Osteocyte (in vitro differentiated cells): Measurements from ENCODE around the gene HORMAD1. TPM values are rescaled to one million over a fixed set of nuclear protein-coding genes. Genes with fewer than 3 reads are reported as not detected.
"Not testable (repeated sequence)": the region's sequence is repeated elsewhere in the genome, so short reads cannot be mapped to it uniquely, and the experiment has no call there.

Experiments used
- DNase-seq: peaks from one replicate; pipeline ENCODE4 v3.0.0; 2021; ENCODE audit warnings: mixed read lengths; ENCODE audit not compliant: unreplicated experiment; ENCODE audit errors: extremely low spot score
- H3K27ac Mint-ChIP-seq: one replicate; pipeline ENCODE4 v1.8.0; 2021; ENCODE audit warnings: mild to moderate bottlenecking, mixed read lengths; ENCODE audit not compliant: unreplicated experiment
- H3K27me3 Mint-ChIP-seq: one replicate; pipeline ENCODE4 v1.8.0; 2021; ENCODE audit warnings: mixed read lengths; ENCODE audit not compliant: unreplicated experiment
- H3K36me3 Mint-ChIP-seq: one replicate; pipeline ENCODE4 v1.8.0; 2021; ENCODE audit warnings: mixed read lengths; ENCODE audit not compliant: unreplicated experiment
- H3K4me1 Mint-ChIP-seq: one replicate; pipeline ENCODE4 v1.8.0; 2021; ENCODE audit warnings: mixed read lengths; ENCODE audit not compliant: unreplicated experiment
- H3K4me3 Mint-ChIP-seq: one replicate; pipeline ENCODE4 v1.8.0; 2021; ENCODE audit warnings: mild to moderate bottlenecking, moderate library complexity, mixed read lengths; ENCODE audit not compliant: unreplicated experiment
- H3K9me3 Mint-ChIP-seq: one replicate; pipeline ENCODE4 v1.8.0; 2021; ENCODE audit warnings: mixed read lengths; ENCODE audit not compliant: unreplicated experiment
- CTCF ChIP-seq: fragments of 200-600 bp; sonication (generic); IDR thresholded peaks from 2 replicates; pipeline ENCODE4 v1.5.0; 2021; ENCODE audit warnings: antibody characterized with exemption, mild to moderate bottlenecking, moderate library complexity
- total RNA-seq: library from RNA; stranded (reverse); gene quantifications from 2 replicates; pipeline ENCODE4 v1.2.1, GENCODE V29; 2021

HORMAD1 gene
- total RNA-seq, 1 donor from 2014 or later, result not detected

- H3K9me3 Mint-ChIP-seq, result peaks cover under 1% of the 10 kb centered on the region
- no peak overlapping the region for H3K27ac Mint-ChIP-seq
- no peak for DNase-seq
- H3K4me1 Mint-ChIP-seq, result no peaks in the 10 kb centered on the region
- H3K4me3 Mint-ChIP-seq, result no peak overlapping the region
- peaks cover 3% of the 10 kb centered on the region for H3K27me3 Mint-ChIP-seq
- no peaks in the 10 kb centered on the region for H3K36me3 Mint-ChIP-seq
- TF ChIP-seq CTCF, result no peak
Observed at GRCh38 chr1:150718225-150718891, 2.3 kb downstream of the HORMAD1 start.

GRCh38 chr1:150709031-150709430 lies 11.7 kb downstream of the HORMAD1 start:
- not testable (repeated sequence) for H3K27ac Mint-ChIP-seq, H3K4me3 Mint-ChIP-seq, H3K4me1 Mint-ChIP-seq, DNase-seq, H3K9me3 Mint-ChIP-seq, H3K36me3 Mint-ChIP-seq
- peaks cover 19% of the 10 kb centered on the region for H3K27me3 Mint-ChIP-seq

- Mint-ChIP-seq H3K9me3 (no peaks in the 10 kb centered on the region), H3K27ac (no peak overlapping the region), H3K4me1 (no peaks in the 10 kb centered on the region), H3K36me3 (no peaks in the 10 kb centered on the region), H3K27me3 (peaks cover 22% of the 10 kb centered on the region), H3K4me3 (no peak overlapping the region)
- no peak for TF ChIP-seq CTCF
- DNase-seq, result no peak
Observed at GRCh38 chr1:150708595-150708994, 12.1 kb downstream of the HORMAD1 start.

GRCh38 chr1:150706091-150706490 lies 14.6 kb downstream of the HORMAD1 start:
- Mint-ChIP-seq H3K4me1 (no peaks in the 10 kb centered on the region), H3K36me3 (peaks cover 2% of the 10 kb centered on the region), H3K27me3 (peaks cover 41% of the 10 kb centered on the region), H3K27ac (no peak overlapping the region), H3K9me3 (no peaks in the 10 kb centered on the region), H3K4me3 (no peak overlapping the region)
- no peak for TF ChIP-seq CTCF
- DNase-seq, result no peak

- no peak for TF ChIP-seq CTCF
- no peak overlapping the region for H3K27ac Mint-ChIP-seq
- no peaks in the 10 kb centered on the region for H3K4me1 Mint-ChIP-seq
- no peak for DNase-seq
- H3K36me3 Mint-ChIP-seq, result peaks cover 2% of the 10 kb centered on the region
- no peak overlapping the region for H3K4me3 Mint-ChIP-seq
- peaks cover 47% of the 10 kb centered on the region for H3K27me3 Mint-ChIP-seq
- no peaks in the 10 kb centered on the region for H3K9me3 Mint-ChIP-seq
Observed at GRCh38 chr1:150703427-150703826, 17.3 kb downstream of the HORMAD1 start.
